Measurements from ENCODE around the gene PCSK7. TPM values are rescaled to one million over a fixed set of nuclear protein-coding genes. Genes with fewer than 3 reads are reported as not detected.

PCSK7 gene
- total and polyA plus RNA-seq, 2 of the 8 experiments (the other 6 are each of a cell fraction or from before 2014, with no cell fraction given): 23.4 to 38.5 TPM

GRCh38 chr11:117248341-117248740, 16.5 kb upstream of the PCSK7 start:
- Histone ChIP-seq H2BK5ac (ENCODE audit: low read depth, low read length) (no peak overlapping the region), H3K4me1 (replicated peaks in 1 of 4; ENCODE audit: control insufficient read depth in 3 of 4, insufficient read depth in 4 of 4, low read length in 3 of 4) (no peaks in the 10 kb centered on the region), H3K9me3 (ENCODE audit: insufficient read depth in 2 of 2, low read depth in 1 of 2, low read length in 1 of 2) (no peaks in the 10 kb centered on the region), H3K27me3 (replicated peaks in 1 of 4; ENCODE audit: control insufficient read depth in 3 of 4, extremely low read depth in 1 of 4, insufficient read depth in 3 of 4, low read length in 3 of 4) (no peaks in the 10 kb centered on the region), H3K27ac (ENCODE audit: low read depth, low read length) (no peak overlapping the region), H2BK120ac (replicated peaks; ENCODE audit: low read depth, low read length) (no peak overlapping the region), H3K79me1 (ENCODE audit: low read depth, low read length) (no peaks in the 10 kb centered on the region), H3K23ac (ENCODE audit: insufficient read length) (no peak overlapping the region), H3K9ac (replicated peaks in 1 of 4; ENCODE audit: extremely low read depth in 1 of 4, low read depth in 3 of 4, low read length in 3 of 4) (no peak overlapping the region), H2AK5ac (ENCODE audit: low read depth, low read length) (no peak overlapping the region), H3K36me3 (ENCODE audit: control insufficient read depth in 2 of 4, insufficient read depth in 4 of 4, low read length in 3 of 4) (peaks cover 9 to 58% (median 36%) of the 10 kb centered on the region in 4 experiments; a peak in 7 of 8 replicates), H2BK20ac (ENCODE audit: low read length) (no peak overlapping the region), H3K4me3 (ENCODE audit: extremely low read depth in 1 of 4, insufficient read depth in 2 of 4, low read depth in 3 of 4, low read length in 4 of 4) (no peak overlapping the region), H3K4ac (replicated peaks; ENCODE audit: insufficient read length, low read depth, low read length) (no peak overlapping the region), H3K56ac (replicated peaks; ENCODE audit: insufficient read length, low read depth, low read length) (no peak overlapping the region), H4K8ac (ENCODE audit: extremely low read depth, insufficient read depth, low read length) (no peak overlapping the region), H3K23me2 (ENCODE audit: low read depth, low read length) (no peaks in the 10 kb centered on the region), H3K18ac (ENCODE audit: extremely low read depth, low read length) (no peak overlapping the region), H2AFZ (ENCODE audit: low read length) (no peak overlapping the region), H4K91ac (replicated peaks; ENCODE audit: insufficient read length, low read length) (no peak overlapping the region), H3K79me2 (ENCODE audit: control insufficient read depth in 1 of 2, insufficient read depth in 2 of 2, low read length in 2 of 2) (no peaks in the 10 kb centered on the region), H2BK15ac (ENCODE audit: low read length) (no peak overlapping the region), H3K14ac (ENCODE audit: insufficient read length) (no peak overlapping the region), H2BK12ac (ENCODE audit: low read depth, low read length) (no peak overlapping the region), H4K20me1 (replicated peaks in 1 of 2; ENCODE audit: control insufficient read depth in 1 of 2, insufficient read depth in 2 of 2, low read length in 2 of 2) (no peaks in the 10 kb centered on the region), H4K5ac (ENCODE audit: insufficient read length, low read depth, low read length) (no peak overlapping the region), H3K4me2 (ENCODE audit: insufficient read depth in 1 of 2, low read depth in 2 of 2, low read length in 2 of 2) (no peak overlapping the region)
- DNase-seq (ENCODE audit: low read depth in 1 of 2, low spot score in 2 of 2): no peak
- ChIA-PET CTCF (ENCODE audit: partially characterized antibody) (interaction anchor here (0.6 to 1.8 kb wide), 5 partner anchors 9 to 1924 kb away, joined by 3 to 6 read pairs (median 4); no protein-coding TSS in a partner anchor), POLR2A (ENCODE audit: partially characterized antibody) (interaction anchor here (0.8 kb wide), 1 partner anchor 48 kb away, joined by 3 read pairs; no protein-coding TSS in a partner anchor)
- WGBS, 2 experiments (ENCODE audit: extremely low coverage in 1 of 2, insufficient coverage in 1 of 2, insufficient read length in 1 of 2, insufficient replicate concordance in 2 of 2, low coverage in 1 of 2, low lambda C conversion rate in 2 of 2, missing lambda C conversion rate in 1 of 2): 91% methylated on average over 4 of the region's 4 CpGs; no CpG with 5 or more reads in 1 of the 2 experiments
- no peak for FAIRE-seq
- no peak for TF ChIP-seq TEAD4 (IDR thresholded peaks at IDR 0.05; ENCODE audit: low read depth, low read length)
- no peak for TF ChIP-seq FOSL1 (IDR thresholded peaks at IDR 0.05; ENCODE audit: insufficient read depth, low read depth, low read length)
- TF ChIP-seq RBBP5 (IDR thresholded peaks at IDR 0.05; ENCODE audit: borderline replicate concordance, low read depth, low read length): no peak
- no peak for TF ChIP-seq POLR2AphosphoS5 (IDR thresholded peaks at IDR 0.05; ENCODE audit: low read depth, low read length)
- TF ChIP-seq CEBPB (IDR thresholded peaks at IDR 0.05; ENCODE audit: low read depth, low read length): no peak
- TF ChIP-seq SP4 (IDR thresholded peaks at IDR 0.05; ENCODE audit: low read length): no peak
- no peak for TF ChIP-seq KDM1A (IDR thresholded peaks at IDR 0.05; ENCODE audit: borderline replicate concordance, low read length)
- TF ChIP-seq EZH2 (IDR thresholded peaks at IDR 0.05; ENCODE audit: low read depth, low read length, severe bottlenecking): no peak
- no peak for TF ChIP-seq TAF1 (IDR thresholded peaks at IDR 0.05; ENCODE audit: low read depth, low read length)
- TF ChIP-seq BRCA1 (IDR thresholded peaks at IDR 0.05; ENCODE audit: low read depth, low read length): no peak
- TF ChIP-seq EP300 (IDR thresholded peaks at IDR 0.05; ENCODE audit: borderline replicate concordance in 1 of 2, low read depth in 2 of 2, low read length in 2 of 2): no peak
- no peak for TF ChIP-seq SIRT6 (IDR thresholded peaks at IDR 0.05; ENCODE audit: low read length)
- TF ChIP-seq PHF8 (conservative IDR thresholded peaks at IDR 0.05; ENCODE audit: low read depth, low read length): no peak
- TF ChIP-seq JUND (IDR thresholded peaks at IDR 0.05; ENCODE audit: low read length): no peak
- no peak for TF ChIP-seq RAD21 (IDR thresholded peaks at IDR 0.05 in 1 of 2, conservative IDR thresholded peaks at IDR 0.05 in 1 of 2; ENCODE audit: low read depth in 2 of 2, low read length in 2 of 2)

Data from H1 (cell line).